HUDEP-2 (cell line): Measurements from ENCODE around the gene TMEM140.
"Not testable (repeated sequence)": the region's sequence is repeated elsewhere in the genome, so short reads cannot be mapped to it uniquely, and the experiment has no call there.

Experiments
- DNase-seq, 76 experiments: peaks; one replicate each; lab custom pipeline; 2025; ENCODE audit not compliant: unreplicated experiment in 76 of 76; lab: John Stamatoyannopoulos, UW

Gene TMEM140

GRCh38 chr7:135171581-135172291, 23.9 kb downstream of the TMEM140 start:
- DNase-seq, result not testable (repeated sequence)

GRCh38 chr7:135173916-135174315, 26.0 kb downstream of the TMEM140 start:
- not testable (repeated sequence) for DNase-seq

DNA sequence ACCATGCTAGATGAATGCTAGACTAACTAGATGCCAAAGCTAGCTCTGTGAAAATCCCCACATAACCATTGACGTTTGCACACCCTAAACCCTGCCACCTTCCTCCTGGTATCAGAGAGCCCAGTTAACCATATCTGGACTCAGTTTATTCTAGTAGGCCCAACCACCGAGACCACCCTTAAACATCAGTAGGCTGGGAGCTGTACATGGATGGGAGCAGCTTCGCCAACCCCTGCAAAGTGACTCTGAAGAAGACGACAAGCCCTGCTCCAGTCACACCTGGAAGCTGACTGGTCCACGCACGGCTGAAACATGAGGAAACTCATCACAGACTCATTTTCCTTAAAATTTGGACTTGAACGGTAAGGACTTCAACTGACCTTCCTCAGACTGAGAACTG, 27.1 kb downstream of the TMEM140 start:
- no peak for DNase-seq

- DNase-seq, result no peak
These were observed 28.1 kb downstream of the TMEM140 start for GRCh38 chr7:135175931-135176330.

GRCh38 chr7:135177028-135177696, 29.3 kb downstream of the TMEM140 start:
- no peak for DNase-seq

DNA sequence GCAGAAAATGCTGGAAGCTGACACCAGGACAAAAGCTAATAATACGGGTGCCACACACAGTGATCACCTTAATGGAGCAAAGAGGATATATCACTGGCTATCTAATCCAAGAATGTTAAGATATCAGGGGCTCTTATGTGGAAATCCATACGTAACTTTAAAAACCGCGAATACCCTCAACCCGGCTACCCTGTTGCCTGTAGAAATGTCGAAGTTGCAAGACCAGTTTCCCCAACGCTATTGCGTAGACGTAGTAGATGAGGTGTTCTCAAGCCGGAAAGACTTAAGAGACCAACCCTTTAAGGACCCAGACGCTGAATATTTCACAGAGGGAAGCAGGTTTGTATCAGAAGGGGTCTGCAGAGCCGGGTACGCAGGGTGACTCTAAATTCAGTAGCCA, 30.5 kb downstream of the TMEM140 start:
- DNase-seq, result no peak

DNA sequence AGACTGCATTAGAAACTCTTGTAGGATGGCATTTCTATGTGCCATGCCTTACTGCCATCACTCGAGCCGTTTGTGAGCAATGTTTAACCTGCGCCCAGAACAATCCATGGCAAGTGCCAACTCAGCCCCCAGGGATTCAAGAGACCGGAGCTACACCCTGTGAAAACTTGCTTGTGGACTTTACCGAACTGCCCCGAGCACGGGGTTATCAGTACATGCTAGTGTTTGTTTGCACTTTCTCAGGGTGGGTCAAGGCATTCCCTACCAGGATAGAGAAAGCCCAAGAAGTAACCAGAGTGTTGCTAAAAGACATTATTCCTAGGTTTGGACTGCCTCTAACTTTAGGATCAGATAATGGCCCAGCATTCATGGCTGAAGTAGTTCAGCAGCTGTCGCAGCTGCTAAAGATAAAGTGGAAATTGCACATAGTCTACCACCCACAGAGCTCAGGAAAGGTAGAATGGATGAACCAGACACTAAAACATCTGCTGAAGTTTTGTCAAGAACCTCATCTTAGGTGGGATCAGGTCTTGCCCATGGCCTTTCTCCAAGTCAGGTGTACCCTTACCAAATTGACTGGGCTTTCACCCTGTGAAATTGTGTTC, 31.6 kb downstream of the TMEM140 start:
- DNase-seq, result no peak

- DNase-seq, result no peak
These were observed 32.2 kb downstream of the TMEM140 start for GRCh38 chr7:135180122-135180521.

DNA sequence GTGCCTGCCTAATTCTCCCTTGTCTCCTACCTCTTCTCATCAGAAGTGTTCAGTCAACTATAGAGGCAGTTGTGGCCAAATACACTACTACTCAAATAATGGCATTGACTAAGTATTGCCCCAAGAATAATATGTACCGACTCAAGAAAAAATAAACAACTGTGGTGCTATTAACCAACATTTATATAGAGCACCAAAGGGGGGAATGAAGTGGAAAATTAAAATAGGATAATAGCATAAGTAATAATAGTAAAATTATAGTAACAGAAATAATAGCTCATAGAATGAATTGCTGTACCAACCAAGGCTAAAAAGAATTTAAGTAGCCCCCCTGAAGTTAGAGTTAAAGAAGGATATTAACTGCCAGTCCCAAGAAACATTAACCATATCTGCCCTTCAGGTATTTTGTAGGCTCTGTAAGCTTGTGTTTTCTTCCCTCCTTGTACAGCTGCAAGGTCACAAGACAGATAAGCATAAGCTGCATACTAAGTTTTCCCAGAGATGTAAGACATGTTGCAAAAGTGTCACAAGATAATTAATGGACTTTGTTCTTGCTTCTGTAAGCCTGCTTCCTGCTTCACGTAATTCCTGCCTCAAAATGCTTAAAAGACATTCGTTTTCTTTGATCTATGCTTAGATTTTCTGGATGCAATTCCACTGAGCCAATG, 33.5 kb downstream of the TMEM140 start:
- no peak for DNase-seq

DNA sequence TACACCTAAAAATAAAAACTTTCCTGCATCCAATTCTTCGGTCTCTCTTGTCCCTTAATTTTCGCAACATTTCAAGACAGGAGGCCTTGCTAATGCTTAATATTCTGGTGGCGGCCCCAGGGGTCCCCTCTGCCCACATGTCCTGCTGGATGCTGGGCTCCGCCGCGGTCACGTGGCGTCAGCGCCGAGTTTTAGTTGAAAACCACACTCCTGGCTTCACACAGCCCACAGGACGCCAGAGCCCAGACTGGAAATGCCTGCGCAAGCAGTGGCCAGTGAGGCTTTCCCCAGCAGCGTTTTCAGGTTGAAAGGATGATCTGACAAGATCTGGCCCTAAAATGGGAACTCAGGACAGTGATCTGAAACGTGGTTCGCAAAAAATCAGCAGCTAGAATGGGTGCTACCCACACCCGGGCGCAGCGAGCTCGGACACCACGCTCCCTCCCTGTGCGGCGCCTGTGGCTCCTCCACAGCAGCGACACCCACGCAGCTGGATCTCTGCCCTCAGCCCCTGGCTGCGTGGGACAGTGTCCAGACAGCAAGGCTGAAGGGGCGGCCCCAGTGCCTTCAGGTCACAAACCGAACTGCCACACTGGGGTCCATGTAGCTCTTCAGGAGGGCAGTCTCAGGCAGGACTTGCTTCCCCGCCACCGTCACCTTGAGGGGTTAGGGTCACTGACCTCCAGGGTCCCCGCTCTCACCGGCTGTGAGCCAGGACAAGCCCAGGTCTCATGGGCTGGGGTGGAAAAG, 34.2 kb downstream of the TMEM140 start:
- no peak for DNase-seq

DNA sequence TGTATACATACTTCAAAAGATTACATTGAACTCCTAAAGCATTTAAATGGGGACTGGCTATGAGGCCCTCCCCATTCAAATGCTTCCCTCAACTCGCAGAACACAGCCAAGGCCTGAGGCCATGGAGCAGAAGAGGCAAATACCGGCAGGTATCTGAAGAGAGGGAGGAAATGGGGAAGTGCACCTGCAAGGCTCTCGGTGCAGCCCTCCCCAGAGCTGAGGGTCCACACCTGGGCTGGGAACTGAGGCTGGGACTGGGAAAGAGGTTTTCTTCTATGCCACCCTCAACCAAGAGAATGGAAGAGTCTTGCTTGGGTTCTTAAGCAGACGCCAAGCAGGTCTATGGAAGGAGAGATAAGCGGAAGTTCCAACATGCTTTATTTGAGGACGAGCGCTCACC, 35.6 kb downstream of the TMEM140 start:
- no peak for DNase-seq

- DNase-seq, result peak in 7 of 76 experiments; percentile 2 to 57 (median 25)
These were observed 36.5 kb downstream of the TMEM140 start for GRCh38 chr7:135184254-135184841.

DNA sequence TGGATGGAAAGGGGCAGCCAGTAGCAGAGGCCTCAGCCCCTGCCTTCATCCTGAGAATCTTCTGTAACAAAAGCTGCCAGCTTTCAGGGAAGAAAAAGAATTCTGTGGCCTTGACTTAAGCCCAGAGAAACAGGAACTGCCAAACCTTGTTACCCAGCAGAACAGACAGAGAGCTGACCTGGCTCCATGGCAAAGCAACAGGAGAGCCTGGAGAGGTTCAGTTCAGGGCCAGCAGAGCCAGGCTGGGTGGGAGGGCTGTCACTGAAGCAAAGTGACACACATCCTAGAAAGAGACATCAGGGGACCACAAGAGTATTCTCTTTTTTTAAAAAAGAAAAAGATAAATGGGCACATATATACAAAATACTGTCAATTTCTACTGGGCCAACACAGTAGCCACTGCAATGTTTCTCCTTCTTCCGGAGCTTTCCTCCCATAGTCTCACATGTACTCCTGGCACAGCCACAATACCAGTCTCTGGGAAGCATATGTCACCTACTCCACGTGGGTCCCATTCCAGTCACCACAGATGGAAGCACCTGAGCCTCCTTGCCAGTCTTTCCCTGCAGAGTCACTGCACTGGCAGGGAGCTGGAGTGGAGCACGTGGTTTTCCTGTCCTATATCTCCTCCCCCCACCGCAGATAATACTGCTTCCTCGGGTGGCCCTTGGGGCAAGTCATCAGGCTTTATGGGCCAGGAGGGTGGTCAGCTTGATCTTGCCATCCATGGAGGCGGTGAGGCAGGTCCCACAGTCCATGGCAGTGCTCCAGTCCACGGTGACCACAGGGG, 37.8 kb downstream of the TMEM140 start:
- no peak for DNase-seq

DNA sequence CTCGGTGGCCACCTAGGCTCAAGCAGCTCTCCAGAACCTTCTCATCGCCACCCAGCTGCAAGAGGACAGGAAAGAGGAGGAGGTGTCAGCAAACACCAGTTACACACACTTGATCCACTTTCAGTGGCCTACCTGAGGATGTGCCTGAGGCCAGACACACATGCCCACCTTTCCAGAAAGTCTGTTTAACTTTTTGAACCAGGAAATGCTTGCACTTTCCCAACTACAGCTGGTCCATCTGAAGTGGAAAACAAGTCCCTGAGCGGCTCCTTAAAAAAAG, 38.3 kb downstream of the TMEM140 start:
- DNase-seq, result no peak

DNA sequence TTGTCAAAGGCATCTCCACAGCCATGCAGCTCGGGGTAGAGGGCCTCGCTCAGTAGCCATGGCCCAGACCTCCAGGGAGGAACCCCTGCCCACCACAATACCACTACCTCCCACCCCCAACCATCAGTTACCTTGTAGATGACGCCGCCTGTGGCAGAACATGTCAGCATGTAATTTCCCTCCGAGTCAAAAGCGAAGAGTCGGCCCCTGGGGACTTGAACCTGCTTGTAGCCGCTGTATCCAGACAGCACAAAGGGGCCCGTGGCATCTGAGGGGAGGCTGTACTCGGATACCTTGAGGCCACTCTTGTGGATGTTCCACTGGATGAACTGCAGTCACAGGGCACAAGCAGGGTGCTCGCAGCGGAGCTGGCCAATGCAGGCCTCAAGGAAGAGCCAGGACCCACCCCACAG, 39.0 kb downstream of the TMEM140 start:
- no peak for DNase-seq

DNA sequence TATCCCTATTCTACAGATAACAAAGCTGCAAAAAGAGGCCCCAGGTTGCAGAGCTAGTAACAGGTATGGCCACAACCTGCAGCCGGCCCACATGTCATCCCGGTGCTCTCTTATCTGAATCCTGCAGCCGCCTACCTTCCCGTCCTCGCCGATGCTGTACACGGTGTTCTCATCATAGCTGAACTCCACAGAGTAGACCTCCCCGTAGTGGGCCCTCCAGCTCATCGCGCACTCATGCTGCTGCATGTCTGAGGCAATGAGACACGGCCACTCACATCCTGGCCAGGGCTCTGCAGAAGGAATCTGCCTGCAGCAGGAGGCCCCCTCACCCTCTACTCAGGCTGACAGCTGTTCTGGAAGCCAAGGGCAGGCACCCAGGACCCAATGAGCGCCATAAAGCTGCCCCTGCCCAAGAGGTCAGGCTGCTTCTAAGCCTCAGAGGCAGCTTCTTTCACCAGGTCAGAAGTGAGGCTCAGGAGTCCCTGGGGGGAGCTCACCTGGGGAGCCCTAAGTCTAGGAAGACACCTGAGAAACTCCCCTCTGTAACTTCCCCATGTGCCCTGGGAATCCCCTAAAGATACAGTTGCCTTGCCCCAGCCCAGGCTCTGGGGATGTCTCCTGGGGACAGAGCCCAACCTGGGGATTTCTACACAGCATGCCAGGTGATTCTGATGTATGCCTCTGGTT, 40.6 kb downstream of the TMEM140 start:
- no peak for DNase-seq

DNA sequence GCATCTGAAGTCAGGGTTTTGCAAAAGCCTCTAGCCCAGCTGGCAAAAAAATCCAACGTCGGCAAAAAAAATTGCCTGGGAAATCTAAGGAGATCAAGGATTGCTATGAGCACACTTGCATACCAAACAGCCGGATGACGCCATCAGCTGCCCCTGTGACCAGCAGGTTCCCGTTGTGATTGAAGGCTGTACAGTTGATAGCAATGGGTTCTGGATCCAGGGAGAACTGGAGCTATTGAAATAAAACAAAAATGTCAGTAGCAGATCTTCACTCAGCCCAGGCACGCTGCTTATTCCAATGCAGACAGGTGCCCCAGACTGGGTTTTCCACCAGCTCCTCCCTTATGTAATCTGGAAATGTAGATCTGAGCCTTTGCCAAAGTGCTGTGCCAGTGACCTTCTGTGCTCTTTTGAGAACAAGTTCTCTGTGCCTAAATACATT, 41.4 kb downstream of the TMEM140 start:
- no peak for DNase-seq

GRCh38 chr7:135189961-135190360, 42.1 kb downstream of the TMEM140 start:
- no peak for DNase-seq

DNA sequence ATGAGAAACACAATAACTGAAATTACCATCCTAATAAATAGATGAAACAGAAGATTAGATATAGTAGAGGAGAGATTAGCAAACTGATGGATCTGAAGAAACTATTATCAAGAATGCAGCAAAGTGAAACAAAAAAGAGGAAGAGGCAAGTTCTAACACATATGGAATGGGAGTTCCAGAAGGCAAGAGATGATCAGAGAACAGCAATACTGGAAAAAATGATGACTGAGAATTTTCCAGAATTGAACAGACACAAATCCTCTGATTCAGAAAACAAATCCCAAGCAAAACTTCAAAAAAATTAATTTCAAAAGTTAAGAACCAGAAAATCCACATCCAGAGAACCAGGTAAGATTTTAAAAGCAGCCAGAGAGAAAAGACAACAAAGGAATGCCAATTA, 42.8 kb downstream of the TMEM140 start:
- DNase-seq, result no peak
